HEK293 (cell line): Measurements from ENCODE around the gene UTS2.

Source experiments
- CTCF ChIA-PET: fragments of 350-600 bp; formaldehyde crosslinking; extraction: SDS; loops from one replicate; lab custom pipeline; 2021; ENCODE audit warnings: antibody characterized with exemption; lab: Yijun Ruan, JAX
- POLR2A ChIA-PET: fragments of 300-600 bp; formaldehyde crosslinking; extraction: SDS; loops from one replicate; lab custom pipeline; 2020; ENCODE audit warnings: antibody characterized with exemption, inconsistent platforms; lab: Yijun Ruan, JAX
- H3K27ac ChIP-seq: fragments of 200-500 bp; sonication (Bioruptor generic); 2 replicates; pipeline ENCODE4 v1.5.1; 2014; ENCODE audit warnings: low read depth, low read length, control low read depth, inconsistent platforms; ENCODE audit errors: extremely low read depth
- H3K36me3 ChIP-seq, 2 experiments: fragments of 200-500 bp in 1 of 2; sonication (Bioruptor generic) in 1 of 2; 1 replicate in 1 of 2; 2 replicates in 1 of 2; pipeline ENCODE4 v1.5.1; 2014 to 2017; ENCODE audit warnings: inconsistent platforms in 2 of 2, low read length in 2 of 2; ENCODE audit not compliant: control insufficient read depth in 2 of 2, insufficient read depth in 1 of 2
- H3K4me1 ChIP-seq: fragments of 200-500 bp; sonication (Bioruptor generic); 2 replicates; pipeline ENCODE4 v1.5.1; 2014; ENCODE audit warnings: mild to moderate bottlenecking, low read length, inconsistent platforms; ENCODE audit not compliant: control insufficient read depth, insufficient read depth
- H3K4me3 ChIP-seq: 2 replicates; pipeline ENCODE4 v1.5.1; 2011; ENCODE audit warnings: low read depth, mild to moderate bottlenecking, control low read depth, low read length, moderate library complexity
- H3K9me3 ChIP-seq: fragments of 200-500 bp; sonication (Bioruptor generic); 2 replicates; pipeline ENCODE4 v1.5.1; 2014; ENCODE audit warnings: low read depth, low read length, inconsistent platforms; ENCODE audit not compliant: control insufficient read depth, insufficient read depth
- INSM2 ChIP-seq: fragments of 450-650 bp; formaldehyde crosslinking; IDR thresholded peaks from 2 replicates; pipeline ENCODE4 v1.5.1; 2016; ENCODE audit warnings: missing biosample characterization, missing genetic modification characterization
- MYNN ChIP-seq: fragments of 450-650 bp; formaldehyde crosslinking; IDR thresholded peaks from 2 replicates; pipeline ENCODE4 v1.5.1; 2016; ENCODE audit warnings: missing biosample characterization, missing genetic modification characterization, borderline replicate concordance
- OVOL3 ChIP-seq: fragments of 450-650 bp; formaldehyde crosslinking; IDR thresholded peaks from 2 replicates; pipeline ENCODE4 v1.5.1; 2016; ENCODE audit warnings: missing biosample characterization, missing genetic modification characterization
- PRDM4 ChIP-seq: fragments of 450-650 bp; formaldehyde crosslinking; IDR thresholded peaks from 2 replicates; pipeline ENCODE4 v1.5.1; 2017; ENCODE audit warnings: missing biosample characterization, missing genetic modification characterization
- REPIN1 ChIP-seq: fragments of 450-650 bp; formaldehyde crosslinking; IDR thresholded peaks from 2 replicates; pipeline ENCODE4 v1.5.1; 2017; ENCODE audit warnings: missing biosample characterization, missing genetic modification characterization, low read depth
- SETDB1 ChIP-seq: IDR thresholded peaks from one replicate; pipeline ENCODE4 v1.6.1; 2017; ENCODE audit warnings: mild to moderate bottlenecking, low read length, moderate library complexity, mixed read lengths; ENCODE audit not compliant: insufficient read length
- WT1 ChIP-seq: fragments of 450-650 bp; formaldehyde crosslinking; IDR thresholded peaks from 2 replicates; pipeline ENCODE4 v1.5.1; 2016; ENCODE audit warnings: missing biosample characterization, missing genetic modification characterization
- YY2 ChIP-seq: fragments of 450-650 bp; formaldehyde crosslinking; IDR thresholded peaks from 2 replicates; pipeline ENCODE4 v1.5.1; 2016; ENCODE audit warnings: missing biosample characterization, missing genetic modification characterization
- ZBTB1 ChIP-seq: fragments of 450-650 bp; formaldehyde crosslinking; IDR thresholded peaks from 2 replicates; pipeline ENCODE4 v1.5.1; 2016; ENCODE audit warnings: missing biosample characterization, missing genetic modification characterization
- ZEB2 ChIP-seq: fragments of 450-650 bp; formaldehyde crosslinking; IDR thresholded peaks from 2 replicates; pipeline ENCODE4 v1.5.1; 2016; ENCODE audit warnings: missing biosample characterization, missing genetic modification characterization
- ZFP3 ChIP-seq: fragments of 450-650 bp; formaldehyde crosslinking; IDR thresholded peaks from 2 replicates; pipeline ENCODE4 v1.5.1; 2016; ENCODE audit warnings: low read depth, missing biosample characterization, missing genetic modification characterization
- ZNF112 ChIP-seq: fragments of 450-650 bp; formaldehyde crosslinking; IDR thresholded peaks from 2 replicates; pipeline ENCODE4 v1.5.0; 2017; ENCODE audit warnings: missing biosample characterization, missing genetic modification characterization
- ZNF138 ChIP-seq: fragments of 450-650 bp; formaldehyde crosslinking; IDR thresholded peaks from 2 replicates; pipeline ENCODE4 v1.5.1; 2016; ENCODE audit warnings: missing biosample characterization, missing genetic modification characterization, borderline replicate concordance
- ZNF155 ChIP-seq: fragments of 450-650 bp; formaldehyde crosslinking; IDR thresholded peaks from 2 replicates; pipeline ENCODE4 v1.5.1; 2016; ENCODE audit warnings: missing biosample characterization, missing genetic modification characterization
- ZNF23 ChIP-seq: fragments of 450-650 bp; formaldehyde crosslinking; IDR thresholded peaks from 2 replicates; pipeline ENCODE4 v1.5.1; 2016; ENCODE audit warnings: missing biosample characterization, missing genetic modification characterization, borderline replicate concordance
- ZNF26 ChIP-seq: fragments of 450-650 bp; formaldehyde crosslinking; IDR thresholded peaks from 2 replicates; pipeline ENCODE4 v1.5.1; 2016; ENCODE audit warnings: missing biosample characterization, missing genetic modification characterization
- ZNF266 ChIP-seq: fragments of 450-650 bp; formaldehyde crosslinking; IDR thresholded peaks from 2 replicates; pipeline ENCODE4 v1.5.1; 2016; ENCODE audit warnings: missing biosample characterization, missing genetic modification characterization, low read depth
- ZNF292 ChIP-seq: fragments of 450-650 bp; formaldehyde crosslinking; IDR thresholded peaks from 2 replicates; pipeline ENCODE4 v1.5.1; 2016; ENCODE audit warnings: low read depth, missing biosample characterization, missing genetic modification characterization, borderline replicate concordance
- ZNF324 ChIP-seq: fragments of 450-650 bp; formaldehyde crosslinking; IDR thresholded peaks from 2 replicates; pipeline ENCODE4 v1.5.1; 2016; ENCODE audit warnings: missing biosample characterization, missing genetic modification characterization
- ZNF48 ChIP-seq: fragments of 450-650 bp; formaldehyde crosslinking; IDR thresholded peaks from 2 replicates; pipeline ENCODE4 v1.5.1; 2016; ENCODE audit warnings: missing biosample characterization, missing genetic modification characterization
- ZNF521 ChIP-seq: fragments of 450-650 bp; formaldehyde crosslinking; IDR thresholded peaks from 2 replicates; pipeline ENCODE4 v1.5.1; 2017; ENCODE audit warnings: missing biosample characterization, mild to moderate bottlenecking, missing genetic modification characterization
- ZNF585B ChIP-seq: fragments of 450-650 bp; formaldehyde crosslinking; IDR thresholded peaks from 2 replicates; pipeline ENCODE4 v1.5.1; 2016; ENCODE audit warnings: missing biosample characterization, missing genetic modification characterization
- ZNF600 ChIP-seq: fragments of 450-650 bp; formaldehyde crosslinking; IDR thresholded peaks from 2 replicates; pipeline ENCODE4 v1.5.1; 2016; ENCODE audit warnings: missing biosample characterization, missing genetic modification characterization
- ZNF658 ChIP-seq: fragments of 450-650 bp; formaldehyde crosslinking; IDR thresholded peaks from 2 replicates; pipeline ENCODE4; 2016; ENCODE audit warnings: missing biosample characterization, missing genetic modification characterization
- ZNF677 ChIP-seq: fragments of 450-650 bp; IDR thresholded peaks from 2 replicates; pipeline ENCODE4 v1.5.0; 2018; ENCODE audit warnings: missing biosample characterization, mild to moderate bottlenecking, missing genetic modification characterization, moderate library complexity
- ZNF792 ChIP-seq: fragments of 450-650 bp; formaldehyde crosslinking; IDR thresholded peaks from 2 replicates; pipeline ENCODE4 v1.5.1; 2016; ENCODE audit warnings: missing biosample characterization, missing genetic modification characterization
- ZSCAN16 ChIP-seq: fragments of 450-650 bp; formaldehyde crosslinking; IDR thresholded peaks from 2 replicates; pipeline ENCODE4 v1.5.1; 2016; ENCODE audit warnings: missing biosample characterization, missing genetic modification characterization
- ZSCAN30 ChIP-seq: fragments of 450-650 bp; IDR thresholded peaks from 2 replicates; pipeline ENCODE4 v1.5.1; 2018; ENCODE audit warnings: missing biosample characterization, mild to moderate bottlenecking, missing genetic modification characterization, moderate library complexity

The UTS2 gene

GRCh38 chr1:7831458-7831857 lies 21.4 kb downstream of the UTS2 start:
- Histone ChIP-seq H3K36me3 (peaks cover 0 to 14% of the 10 kb centered on the region in 2 experiments; a peak in 2 of 3 replicates), H3K27ac (no peak overlapping the region), H3K4me3 (no peak overlapping the region), H3K4me1 (no peaks in the 10 kb centered on the region), H3K9me3 (no peaks in the 10 kb centered on the region)
- CTCF ChIA-PET: interaction anchor here (1.1 kb wide), 1 partner anchor 23 kb away, joined by 3 read pairs; no protein-coding TSS in a partner anchor
- TF ChIP-seq INSM2 (tag by site-specific recombination) (no peak), ZEB2 (tag by site-specific recombination) (no peak), ZSCAN16 (tag by site-specific recombination) (no peak), ZNF521 (no peak), ZNF600 (tag by site-specific recombination) (no peak), ZNF112 (tag by site-specific recombination) (no peak), SETDB1 (no peak), ZSCAN30 (tag by site-specific recombination) (no peak)
- POLR2A ChIA-PET: no interaction called here

GRCh38 chr1:7827126-7827955 lies 25.5 kb downstream of the UTS2 start:
- Histone ChIP-seq H3K36me3 (peaks cover 0 to 14% of the 10 kb centered on the region in 2 experiments; a peak in 1 of 3 replicates), H3K27ac (no peak overlapping the region), H3K4me1 (no peaks in the 10 kb centered on the region), H3K4me3 (no peak overlapping the region), H3K9me3 (no peaks in the 10 kb centered on the region)
- CTCF ChIA-PET: interaction anchor here (0.6 kb wide), 2 partner anchors 20 to 80 kb away, joined by 3 to 5 read pairs; no protein-coding TSS in a partner anchor
- TF ChIP-seq WT1 (no peak), ZNF26 (0 out of 2 replicates have a peak, but pooled peaks have one; percentile 11)
- POLR2A ChIA-PET: no interaction called here

- Histone ChIP-seq H3K27ac (no peak overlapping the region), H3K36me3 (peaks cover 0 to 14% of the 10 kb centered on the region in 2 experiments; a peak in 1 of 3 replicates), H3K4me3 (no peak overlapping the region), H3K9me3 (no peaks in the 10 kb centered on the region), H3K4me1 (no peaks in the 10 kb centered on the region)
- ChIA-PET CTCF (interaction anchor here (0.6 kb wide), 1 partner anchor 79 kb away, joined by 5 read pairs; no protein-coding TSS in a partner anchor), POLR2A (no interaction called here)
- TF ChIP-seq ZNF23 (tag by site-specific recombination) (no peak), ZNF792 (tag by site-specific recombination) (no peak), PRDM4 (tag by site-specific recombination) (no peak), OVOL3 (no peak), ZNF658 (no peak), ZNF324 (no peak), ZNF266 (tag by site-specific recombination) (no peak), ZNF138 (no peak), REPIN1 (tag by site-specific recombination) (no peak), ZBTB1 (tag by site-specific recombination) (no peak), ZNF112 (tag by site-specific recombination) (no peak), MYNN (tag by site-specific recombination) (no peak), YY2 (tag by site-specific recombination) (no peak), ZNF292 (tag by site-specific recombination) (no peak), ZNF48 (no peak), ZNF155 (no peak), ZNF585B (tag by site-specific recombination) (no peak), ZNF677 (no peak), ZFP3 (tag by site-specific recombination) (no peak)
Observed at GRCh38 chr1:7826363-7826762, 26.5 kb downstream of the UTS2 start.
